KBM-7 (cell line): ENCODE measurements around the gene HOMEZ.
"Not testable (repeated sequence)": the region's sequence is repeated elsewhere in the genome, so short reads cannot be mapped to it uniquely, and the experiment has no call there.

Experiments
- DNase-seq: peaks from one replicate; pipeline ENCODE4 v3.0.0-alpha.2; 2015
- in situ Hi-C: fragments of 300-500 bp; cut with MboI; formaldehyde crosslinking; loops from 2 replicates; pipeline ENCODE4 v1.14.3; 2020; ENCODE audit warnings: low sequenced_read_pairs, low pct_unique_long_range_greater_than_20kb, mixed read lengths

Gene HOMEZ

GRCh38 chr14:23286020-23286901 is at the start of gene HOMEZ:
Gene HOMEZ (minus strand): TSS chr14:23286132. CDS start chr14:23285952, 180 bp downstream.
- peak; percentile 98 for DNase-seq
- in situ Hi-C loops = no loop called here

DNA sequence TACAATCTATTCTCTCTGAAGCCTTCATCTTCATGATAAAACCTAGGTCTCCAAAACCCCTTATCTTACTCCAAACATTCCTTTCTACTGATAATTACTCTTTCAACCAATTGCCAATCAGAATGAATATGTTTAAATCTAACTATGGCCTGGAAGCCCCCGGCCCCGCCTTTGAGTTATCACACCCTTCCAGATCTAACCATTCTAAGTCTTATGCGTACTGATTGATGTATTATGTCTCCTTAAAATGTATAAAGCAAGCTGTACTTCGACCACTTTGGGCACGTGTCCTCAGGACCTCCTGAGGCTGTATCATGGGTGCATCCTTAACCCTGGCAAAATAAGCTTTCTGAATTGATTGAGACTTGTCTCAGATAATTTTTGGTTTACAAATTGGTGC is 49.7 kb upstream of the HOMEZ start:
- in situ Hi-C loops = no loop called here
- DNase-seq = no peak

GRCh38 chr14:23327947-23328744 is 42.2 kb upstream of the HOMEZ start:
- in situ Hi-C loops = no loop called here
- peak; percentile 67 for DNase-seq

- in situ Hi-C loops = no loop called here
- DNase-seq = no peak
Measured at GRCh38 chr14:23326491-23327332, 40.8 kb upstream of the HOMEZ start.

DNA sequence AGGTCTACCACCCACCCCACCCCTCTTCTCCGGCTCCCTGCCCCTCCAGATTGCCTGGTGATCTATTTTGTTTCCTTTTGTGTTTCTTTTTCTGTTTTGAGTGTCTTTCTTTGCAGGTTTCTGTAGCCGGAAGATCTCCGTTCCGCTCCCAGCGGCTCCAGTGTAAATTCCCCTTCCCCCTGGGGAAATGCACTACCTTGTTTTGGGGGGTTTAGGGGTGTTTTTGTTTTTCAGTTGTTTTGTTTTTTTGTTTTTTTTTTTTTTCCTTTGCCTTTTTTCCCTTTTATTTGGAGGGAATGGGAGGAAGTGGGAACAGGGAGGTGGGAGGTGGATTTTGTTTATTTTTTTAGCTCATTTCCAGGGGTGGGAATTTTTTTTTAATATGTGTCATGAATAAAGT is 39.8 kb upstream of the HOMEZ start:
- DNase-seq, in situ Hi-C loops: not testable (repeated sequence)

DNA sequence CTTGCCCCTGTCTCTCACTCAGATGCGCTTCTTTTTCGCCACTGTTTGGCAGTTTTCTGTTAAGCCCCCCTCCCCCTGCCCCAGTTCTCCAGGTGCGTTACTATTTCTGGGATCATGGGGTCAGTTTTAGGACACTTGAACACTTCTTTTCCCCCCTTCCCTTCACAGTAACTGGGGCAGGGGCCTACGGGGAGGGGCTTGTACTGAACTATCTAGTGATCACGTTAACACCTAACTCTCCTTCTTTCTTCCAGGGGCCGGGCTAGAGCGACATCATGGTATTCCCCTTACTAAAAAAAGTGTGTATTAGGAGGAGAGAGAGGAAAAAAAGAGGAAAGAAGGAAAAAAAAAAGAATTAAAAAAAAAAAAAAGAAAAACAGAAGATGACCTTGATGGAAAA is 39.1 kb upstream of the HOMEZ start:
- in situ Hi-C loops = no loop called here
- DNase-seq = no peak

DNA sequence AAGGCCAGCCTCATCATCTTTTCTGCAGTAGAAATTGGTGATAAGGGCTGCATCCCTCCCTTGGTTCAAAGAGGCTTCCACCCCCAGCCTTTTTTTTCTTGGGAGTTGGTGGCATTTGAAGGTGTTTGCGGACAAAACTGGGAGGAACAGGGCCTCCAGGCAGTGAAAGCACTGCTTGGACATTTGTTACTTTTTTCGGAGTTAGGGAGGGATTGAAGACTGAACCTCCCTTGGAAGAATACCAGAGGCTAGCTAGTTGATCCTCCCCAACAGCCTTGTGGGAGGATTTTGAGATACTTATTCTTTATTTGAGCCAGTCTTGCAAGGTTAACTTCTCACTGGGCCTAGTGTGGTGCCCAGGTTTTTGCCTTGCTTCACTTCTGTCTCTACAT is 38.5 kb upstream of the HOMEZ start:
- in situ Hi-C loops = no loop called here

DNA sequence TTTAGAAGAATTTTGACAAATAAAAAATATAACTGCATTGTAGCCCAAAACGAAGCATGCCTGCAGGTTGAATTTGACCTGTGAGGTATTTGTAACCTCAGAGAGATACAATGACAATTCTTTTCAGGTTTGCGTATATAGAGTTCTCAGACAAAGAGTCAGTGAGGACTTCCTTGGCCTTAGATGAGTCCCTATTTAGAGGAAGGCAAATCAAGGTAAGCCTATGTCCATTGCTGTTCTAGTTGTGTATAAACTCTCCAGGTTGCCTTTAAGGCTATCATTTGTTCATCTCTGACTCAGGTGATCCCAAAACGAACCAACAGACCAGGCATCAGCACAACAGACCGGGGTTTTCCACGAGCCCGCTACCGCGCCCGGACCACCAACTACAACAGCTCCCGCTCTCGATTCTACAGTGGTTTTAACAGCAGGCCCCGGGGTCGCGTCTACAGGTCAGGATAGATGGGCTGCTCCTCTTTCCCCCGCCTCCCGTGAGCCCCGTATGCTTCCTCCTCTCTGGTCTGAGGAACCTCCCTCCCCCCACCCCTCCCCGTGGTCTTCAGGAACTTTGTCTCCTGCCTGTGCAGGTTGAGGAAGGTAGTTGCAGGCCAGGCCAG is 38.0 kb upstream of the HOMEZ start:
- DNase-seq = no peak
- in situ Hi-C loops = no loop called here

More for the DNA sequence above, 38.5 kb upstream of the HOMEZ start:
- DNase-seq = no peak

- in situ Hi-C loops = no loop called here
Measured at GRCh38 chr14:23322568-23323517, 36.9 kb upstream of the HOMEZ start.

GRCh38 chr14:23321572-23322547 is 35.9 kb upstream of the HOMEZ start:
- peak; percentile 53 for DNase-seq
- in situ Hi-C loops = no loop called here

More at GRCh38 chr14:23322568-23323517, 36.9 kb upstream of the HOMEZ start:
- no peak for DNase-seq

- in situ Hi-C loops = no loop called here
- DNase-seq = peak; percentile 100
Measured at GRCh38 chr14:23320584-23321571, 34.9 kb upstream of the HOMEZ start, which contains the start of gene PABPN1. Gene PABPN1 (plus strand): TSS chr14:23321457. CDS start chr14:23321470, 13 bp downstream.

GRCh38 chr14:23319746-23320583 is 34.0 kb upstream of the HOMEZ start:
- in situ Hi-C loops = no loop called here
- no peak for DNase-seq

DNA sequence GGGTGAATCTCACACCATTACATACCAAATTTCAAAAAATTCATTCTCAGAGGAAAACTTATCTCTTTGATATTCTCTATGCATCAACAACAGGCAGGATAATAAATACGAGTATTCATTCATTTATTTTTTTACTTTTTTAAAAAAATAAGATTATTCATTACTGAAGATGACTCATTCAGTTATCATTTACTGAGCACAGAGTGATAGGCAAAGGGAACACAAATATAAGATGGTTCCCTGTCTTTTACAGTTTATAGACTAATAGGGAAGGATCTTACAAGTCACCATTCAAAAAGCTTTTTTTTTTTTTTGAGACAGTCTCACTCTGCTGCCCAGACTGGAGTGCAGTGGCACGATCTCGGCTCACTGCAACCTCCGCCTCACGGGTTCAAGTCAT is 30.4 kb upstream of the HOMEZ start:
- DNase-seq = no peak
- in situ Hi-C loops = no loop called here

DNA sequence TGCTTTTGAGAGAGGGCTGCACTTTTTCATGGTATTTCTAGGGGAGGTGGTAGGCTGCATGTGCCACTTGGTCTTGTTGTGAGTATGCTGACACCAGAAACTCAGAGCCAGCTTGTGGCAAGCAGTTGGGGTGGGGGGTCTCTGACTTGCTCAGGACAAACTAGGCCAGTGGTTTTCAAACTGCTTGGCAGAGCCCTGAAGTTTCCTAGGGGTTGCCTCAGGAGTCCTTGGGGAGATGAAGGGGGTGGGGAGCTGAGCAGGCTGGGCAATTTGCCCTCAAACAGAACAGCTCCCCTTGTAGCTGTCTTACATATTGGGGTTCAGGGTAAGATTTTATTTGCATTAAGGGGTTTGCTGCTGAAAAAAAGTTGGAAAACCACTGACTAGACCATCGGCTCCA is 24.6 kb upstream of the HOMEZ start:
- DNase-seq = no peak
- in situ Hi-C loops = no loop called here
